ENCODE measurements around the gene KANSL1. TPM values are rescaled to one million over a fixed set of nuclear protein-coding genes. Genes with fewer than 3 reads are reported as not detected.
"Not testable (repeated sequence)": the region's sequence is repeated elsewhere in the genome, so short reads cannot be mapped to it uniquely, and the experiment has no call there.

KANSL1 gene
- total and polyA plus RNA-seq, 8 donors = 24.6 to 86.6 (median 48.2) TPM

DNA sequence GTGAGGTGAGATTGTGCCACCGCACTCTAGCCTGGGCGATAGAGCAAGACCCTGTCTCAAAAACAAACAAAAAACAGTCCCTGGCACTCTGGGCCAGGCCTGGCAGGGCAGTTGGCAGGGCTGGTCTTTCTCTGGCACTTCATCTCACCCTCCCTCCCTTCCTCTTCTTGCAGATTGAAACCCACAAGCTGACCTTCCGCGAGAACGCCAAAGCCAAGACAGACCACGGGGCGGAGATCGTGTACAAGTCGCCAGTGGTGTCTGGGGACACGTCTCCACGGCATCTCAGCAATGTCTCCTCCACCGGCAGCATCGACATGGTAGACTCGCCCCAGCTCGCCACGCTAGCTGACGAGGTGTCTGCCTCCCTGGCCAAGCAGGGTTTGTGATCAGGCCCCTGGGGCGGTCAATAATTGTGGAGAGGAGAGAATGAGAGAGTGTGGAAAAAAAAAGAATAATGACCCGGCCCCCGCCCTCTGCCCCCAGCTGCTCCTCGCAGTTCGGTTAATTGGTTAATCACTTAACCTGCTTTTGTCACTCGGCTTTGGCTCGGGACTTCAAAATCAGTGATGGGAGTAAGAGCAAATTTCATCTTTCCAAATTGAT lies 169.3 kb downstream of the KANSL1 start:
- TF ChIP-seq, protein P1, sequence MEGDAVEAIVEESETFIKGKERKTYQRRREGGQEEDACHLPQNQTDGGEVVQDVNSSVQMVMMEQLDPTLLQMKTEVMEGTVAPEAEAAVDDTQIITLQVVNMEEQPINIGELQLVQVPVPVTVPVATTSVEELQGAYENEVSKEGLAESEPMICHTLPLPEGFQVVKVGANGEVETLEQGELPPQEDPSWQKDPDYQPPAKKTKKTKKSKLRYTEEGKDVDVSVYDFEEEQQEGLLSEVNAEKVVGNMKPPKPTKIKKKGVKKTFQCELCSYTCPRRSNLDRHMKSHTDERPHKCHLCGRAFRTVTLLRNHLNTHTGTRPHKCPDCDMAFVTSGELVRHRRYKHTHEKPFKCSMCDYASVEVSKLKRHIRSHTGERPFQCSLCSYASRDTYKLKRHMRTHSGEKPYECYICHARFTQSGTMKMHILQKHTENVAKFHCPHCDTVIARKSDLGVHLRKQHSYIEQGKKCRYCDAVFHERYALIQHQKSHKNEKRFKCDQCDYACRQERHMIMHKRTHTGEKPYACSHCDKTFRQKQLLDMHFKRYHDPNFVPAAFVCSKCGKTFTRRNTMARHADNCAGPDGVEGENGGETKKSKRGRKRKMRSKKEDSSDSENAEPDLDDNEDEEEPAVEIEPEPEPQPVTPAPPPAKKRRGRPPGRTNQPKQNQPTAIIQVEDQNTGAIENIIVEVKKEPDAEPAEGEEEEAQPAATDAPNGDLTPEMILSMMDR (IDR thresholded peaks at IDR 0.05) = no peak
- DNase-seq (peak in 1 of 6 donors; percentile 36), ATAC-seq (peak in 1 of 4 donors; percentile 1), FAIRE-seq (no peak)
- Histone ChIP-seq H3K9me3 (no peaks in the 10 kb centered on the region), H3K27ac (peak overlapping the region; percentile 5 to 77 (median 58)), H3K4me1 (peaks cover 15 to 41% (median 37%) of the 10 kb centered on the region in 3 donors), H3K4me3 (no peak overlapping the region), H3K27me3 (no peaks in the 10 kb centered on the region), H3K36me3 (no peaks in the 10 kb centered on the region)
- 75 to 78% methylated on average over 24 of the region's 24 CpGs for WGBS, 2 donors
- intact Hi-C loops (cut with DNase I) = no loop called here

GRCh38 chr17:46023366-46023765 lies 169.9 kb downstream of the KANSL1 start:
- Histone ChIP-seq H3K27ac (peak overlapping the region in 3 of 4 donors; percentile 28 to 77 (median 41)), H3K4me1 (peaks cover 14 to 36% (median 31%) of the 10 kb centered on the region in 3 donors)
- H3K4me3 ChIP-seq; intact Hi-C loops (cut with DNase I); H3K36me3 ChIP-seq; H3K9me3 ChIP-seq; DNase-seq; FAIRE-seq; ATAC-seq; H3K27me3 ChIP-seq: not testable (repeated sequence)
- WGBS, 2 donors = 85 to 86% methylated on average over 7 of the region's 7 CpGs

DNA sequence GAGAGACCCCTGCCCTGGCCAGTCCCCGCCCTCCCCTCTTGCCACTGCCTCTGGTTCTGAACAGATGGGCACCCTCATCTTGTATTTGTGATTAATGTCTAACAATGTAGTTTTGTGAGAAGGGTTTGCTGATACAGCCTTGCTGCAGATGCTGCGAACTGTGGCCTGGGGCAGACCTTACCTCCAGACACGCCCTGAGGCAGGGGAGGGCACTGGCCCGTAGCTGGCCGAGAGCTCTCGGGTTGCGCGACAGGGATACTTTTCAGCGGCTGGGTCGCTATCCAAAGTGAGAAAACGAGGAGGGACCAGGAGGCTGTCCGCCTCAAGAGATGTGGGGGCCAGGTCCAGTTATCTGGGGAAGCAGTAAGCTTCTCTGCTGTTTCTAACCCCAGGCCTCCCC lies 172.2 kb downstream of the KANSL1 start:
- intact Hi-C loops (cut with DNase I) = no loop called here
- FAIRE-seq = no peak
- Histone ChIP-seq H3K4me1 (peaks cover 0 to 20% (median 12%) of the 10 kb centered on the region in 3 donors), H3K9me3 (no peaks in the 10 kb centered on the region), H3K4me3 (no peak overlapping the region), H3K27ac (peak overlapping the region in 1 of 4 donors; percentile 17), H3K27me3 (no peaks in the 10 kb centered on the region), H3K36me3 (no peaks in the 10 kb centered on the region)
- TF ChIP-seq, protein P1 (IDR thresholded peaks at IDR 0.05) = no peak
- 95 to 96% methylated on average over 12 of the region's 12 CpGs for WGBS, 2 donors
- no peak for DNase-seq
- ATAC-seq = no peak

DNA sequence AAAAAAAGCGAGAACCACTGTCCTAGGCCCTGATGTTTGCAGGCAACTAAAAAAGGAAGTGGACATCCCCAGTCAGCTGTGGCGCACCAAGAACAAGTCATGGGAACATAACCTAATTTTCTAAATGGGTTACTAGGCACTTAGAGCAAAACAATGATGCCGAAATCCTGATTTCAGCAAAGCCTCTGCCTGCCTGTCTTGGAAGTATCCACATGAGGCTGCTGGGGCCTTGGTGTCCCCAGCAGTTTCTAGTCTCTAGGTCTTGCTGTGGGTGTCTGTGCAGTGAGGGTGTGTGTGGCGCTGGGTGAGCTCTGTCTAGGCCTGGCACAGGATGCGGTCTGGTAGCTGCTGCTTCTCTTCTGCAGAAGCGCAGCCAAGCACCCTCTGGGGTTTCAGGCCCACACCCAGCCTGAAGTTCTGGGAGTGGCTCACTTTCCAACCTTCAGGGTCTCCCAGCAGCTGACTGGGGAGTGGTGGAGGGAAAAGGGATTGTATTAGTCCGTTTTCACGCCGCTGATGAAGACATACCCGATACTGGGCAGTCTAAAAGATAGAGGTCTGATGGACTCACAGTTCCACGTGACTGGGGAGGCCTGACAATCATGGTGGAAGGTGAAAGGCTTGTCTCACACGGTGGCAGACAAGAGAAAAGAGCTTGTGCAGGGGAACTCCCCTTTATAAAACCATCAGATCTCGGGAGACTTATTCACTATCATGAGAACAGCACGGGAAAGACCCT lies 173.0 kb downstream of the KANSL1 start:
- Histone ChIP-seq H3K9me3 (no peaks in the 10 kb centered on the region), H3K27me3 (no peaks in the 10 kb centered on the region), H3K4me3 (no peak overlapping the region), H3K27ac (peak overlapping the region in 1 of 4 donors; percentile 6), H3K36me3 (no peaks in the 10 kb centered on the region), H3K4me1 (peaks cover 0 to 19% (median 5%) of the 10 kb centered on the region in 3 donors)
- TF ChIP-seq, protein P1 (IDR thresholded peaks at IDR 0.05) = no peak
- DNase-seq = peak in 1 of 6 donors; percentile 53
- ATAC-seq = no peak
- intact Hi-C loops (cut with DNase I) = no loop called here
- 89 to 96% methylated on average over 14 of the region's 14 CpGs for WGBS, 2 donors
- FAIRE-seq = no peak

GRCh38 chr17:46019408-46019925 lies 173.8 kb downstream of the KANSL1 start:
- H3K36me3 ChIP-seq; H3K4me3 ChIP-seq; FAIRE-seq; H3K9me3 ChIP-seq; H3K27me3 ChIP-seq; intact Hi-C loops (cut with DNase I); ATAC-seq: not testable (repeated sequence)
- WGBS, 2 donors = 95 to 97% methylated on average over 8 of the region's 8 CpGs
- Histone ChIP-seq H3K4me1 (peaks cover 0 to 12% (median 0%) of the 10 kb centered on the region in 3 donors), H3K27ac (peak overlapping the region in 1 of 4 donors; percentile 27)
- DNase-seq = peak in 1 of 6 donors; percentile 16

Measured in pancreas (tissue), 10 donors.